ENCODE results near the gene REELD1. TPM values are rescaled to one million over a fixed set of nuclear protein-coding genes. Genes with fewer than 3 reads are reported as not detected.
A peak's percentile ranks its signal among the peaks of the same experiment; 100 is the strongest.

The REELD1 gene
- total and polyA plus RNA-seq, 9 of the 15 experiments (the other 6 are each of a cell fraction or from before 2014, with no cell fraction given), result not detected

DNA sequence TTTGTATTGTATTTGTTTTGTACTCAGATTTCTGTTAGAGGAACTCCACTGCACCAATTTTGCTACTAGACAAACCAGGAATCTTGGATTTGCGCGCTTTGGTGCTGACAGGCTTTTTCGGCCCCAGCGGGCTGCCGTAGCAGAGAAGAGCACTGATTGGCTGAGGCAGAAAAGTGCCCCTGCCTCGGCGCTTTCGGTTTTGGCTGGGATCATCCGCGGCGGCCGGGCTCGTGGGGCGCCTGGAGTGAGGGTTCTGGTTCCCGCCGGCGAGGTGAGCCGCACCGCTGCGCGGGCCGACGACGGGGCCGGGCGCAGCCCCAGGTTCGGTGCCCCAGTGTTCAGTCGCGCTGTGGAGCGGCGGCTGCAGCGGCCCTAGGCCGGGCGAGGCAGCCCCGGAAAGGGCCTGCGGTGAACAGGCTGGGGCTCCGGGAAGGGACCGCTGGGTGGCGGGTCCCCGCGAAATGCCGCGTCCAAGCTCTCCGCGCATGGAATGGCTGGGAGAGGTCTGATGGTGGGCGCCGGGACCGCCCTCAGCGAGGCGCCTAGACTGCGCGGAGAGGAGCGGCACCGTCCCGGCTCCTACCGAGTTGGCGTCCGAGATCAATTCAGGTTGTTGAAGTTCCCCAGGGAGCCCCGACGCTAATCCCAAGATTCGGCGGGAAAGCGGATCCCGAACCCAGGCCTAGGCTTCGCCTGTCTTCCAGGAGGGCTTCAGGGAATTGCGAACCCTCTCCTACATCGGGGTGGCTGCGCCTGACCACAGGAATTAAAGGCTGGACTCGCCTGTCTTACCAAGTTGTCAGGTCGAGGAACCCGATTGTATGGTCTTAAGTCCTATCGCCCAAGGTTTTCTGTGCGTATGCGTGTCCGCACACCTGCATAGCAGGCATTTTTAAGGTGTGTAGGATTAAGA lies 38.5 kb upstream of the REELD1 start, which contains the start of gene LSM6 (continued):
- TF ChIP-seq THRA (IDR thresholded peaks at IDR 0.05) (no peak), RBM14 (IDR thresholded peaks at IDR 0.05; ENCODE audit: borderline replicate concordance, insufficient read depth, low read depth, low read length) (no peak), PHF8 (IDR thresholded peaks at IDR 0.05; ENCODE audit: borderline replicate concordance, low read length) (peak; percentile 92), TBL1XR1 (IDR thresholded peaks at IDR 0.05; ENCODE audit: low read length in 2 of 2) (no peak), ZNF707 (CRISPR knock-in tag; conservative IDR thresholded peaks at IDR 0.05) (no peak), CCNT2 (IDR thresholded peaks at IDR 0.05; ENCODE audit: borderline replicate concordance, extremely low read depth, insufficient read length, low read depth, low read length) (peak; percentile 52), MEIS2 (IDR thresholded peaks at IDR 0.05; ENCODE audit: partially characterized antibody) (no peak), ZNF133 (CRISPR knock-in tag; IDR thresholded peaks at IDR 0.05) (no peak), TCFL5 (CRISPR knock-in tag; conservative IDR thresholded peaks at IDR 0.05) (no peak), ELK3 (CRISPR knock-in tag; IDR thresholded peaks at IDR 0.05) (no peak), TEAD4 (IDR thresholded peaks at IDR 0.05; ENCODE audit: low read length) (no peak), TEAD4 (CRISPR knock-in tag; IDR thresholded peaks at IDR 0.05; ENCODE audit: borderline replicate concordance) (no peak), EP300 (IDR thresholded peaks at IDR 0.05; ENCODE audit: low read length) (no peak), ZNF644 (tag; IDR thresholded peaks at IDR 0.05; ENCODE audit: low read depth) (no peak), ZEB2 (IDR thresholded peaks at IDR 0.05) (no peak), CBX5 (IDR thresholded peaks at IDR 0.05; ENCODE audit: borderline replicate concordance, low read depth) (no peak)
- TF ChIP-seq, protein P1, sequence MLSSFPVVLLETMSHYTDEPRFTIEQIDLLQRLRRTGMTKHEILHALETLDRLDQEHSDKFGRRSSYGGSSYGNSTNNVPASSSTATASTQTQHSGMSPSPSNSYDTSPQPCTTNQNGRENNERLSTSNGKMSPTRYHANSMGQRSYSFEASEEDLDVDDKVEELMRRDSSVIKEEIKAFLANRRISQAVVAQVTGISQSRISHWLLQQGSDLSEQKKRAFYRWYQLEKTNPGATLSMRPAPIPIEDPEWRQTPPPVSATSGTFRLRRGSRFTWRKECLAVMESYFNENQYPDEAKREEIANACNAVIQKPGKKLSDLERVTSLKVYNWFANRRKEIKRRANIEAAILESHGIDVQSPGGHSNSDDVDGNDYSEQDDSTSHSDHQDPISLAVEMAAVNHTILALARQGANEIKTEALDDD (IDR thresholded peaks at IDR 0.05), result no peak

Data from K562 (cell line).